HG03095 (cell line): Measurements from ENCODE around the gene GPX7.

Source experiments
- ATAC-seq: cut with Tn5 transposase; IDR thresholded peaks from one replicate; pipeline ENCODE4 v1.9.1; 2021; ENCODE audit warnings: moderate library complexity; ENCODE audit not compliant: unreplicated experiment

The GPX7 gene

DNA sequence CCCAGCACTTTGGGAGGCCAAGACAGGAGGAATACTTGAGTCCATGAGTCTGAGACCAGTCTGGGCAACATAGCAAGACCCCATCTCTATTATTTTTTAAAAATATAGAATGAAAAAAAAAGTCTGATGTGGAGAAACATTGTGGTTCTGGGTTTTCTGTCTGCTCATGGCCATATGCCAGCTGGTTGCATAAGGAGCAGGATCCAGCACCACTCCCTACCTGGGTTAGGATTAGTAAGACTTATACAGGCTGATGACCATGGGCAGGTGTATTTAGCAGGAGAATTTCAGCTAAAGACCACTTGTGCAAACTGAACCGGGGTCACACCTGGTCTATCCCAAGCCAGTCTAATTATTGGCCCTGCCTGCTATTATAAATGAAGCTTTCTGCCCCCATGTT, 16.7 kb upstream of the GPX7 start:
- ATAC-seq: no peak

- ATAC-seq: no peak
Observed at GRCh38 chr1:52588027-52588426, 14.1 kb upstream of the GPX7 start.

GRCh38 chr1:52588535-52588934, 13.6 kb upstream of the GPX7 start:
- no peak for ATAC-seq

DNA sequence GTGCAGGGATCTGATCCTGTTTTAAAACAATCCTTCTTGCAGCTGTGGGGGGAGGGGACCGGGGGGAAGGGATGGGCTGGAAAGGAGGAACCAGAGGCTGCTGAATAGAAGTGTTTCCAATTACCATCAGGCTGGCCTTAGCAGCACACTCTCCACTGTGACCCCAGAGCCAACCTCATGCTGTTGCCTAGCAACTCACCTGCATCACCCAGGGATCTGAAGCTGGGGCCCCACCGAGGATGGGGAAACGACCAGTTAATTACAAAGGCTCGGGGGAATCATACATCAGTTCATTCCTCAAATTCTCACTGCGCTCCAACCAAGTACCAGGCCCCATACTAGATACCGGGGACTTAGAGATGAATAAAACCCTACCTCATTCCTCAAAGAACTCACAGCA, 11.9 kb upstream of the GPX7 start:
- no peak for ATAC-seq

DNA sequence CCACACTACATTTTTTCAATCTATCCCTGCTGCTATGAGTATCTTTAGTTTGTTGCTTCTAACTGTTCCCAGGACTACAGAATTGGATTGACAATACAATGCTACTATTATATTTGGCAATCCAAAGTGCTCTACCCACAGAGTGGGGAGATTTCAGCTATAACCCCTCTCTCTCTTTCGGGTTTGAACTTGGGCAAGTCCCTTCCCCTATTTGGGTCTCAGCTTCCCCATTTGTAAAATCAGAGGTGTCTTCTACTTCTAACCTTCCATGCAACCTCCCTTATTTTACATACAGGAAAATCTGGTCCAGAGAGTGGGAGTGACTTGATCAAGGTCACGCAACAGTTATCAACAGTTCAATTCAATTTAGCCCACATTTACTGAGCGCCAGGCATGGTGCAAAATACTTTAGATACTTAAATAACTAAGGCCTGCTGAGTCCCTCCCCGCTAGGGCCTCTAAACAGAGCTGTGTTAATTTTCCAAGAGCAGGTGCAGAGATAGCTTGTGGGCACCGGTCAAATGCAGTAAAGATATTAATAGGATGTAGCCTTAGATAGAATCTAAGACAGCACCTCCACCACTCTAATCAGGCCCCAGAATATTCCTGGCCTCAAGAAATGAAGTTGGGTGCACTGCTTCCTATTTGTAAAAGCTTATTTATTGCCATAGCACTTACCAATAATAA, 9.4 kb upstream of the GPX7 start:
- no peak for ATAC-seq

DNA sequence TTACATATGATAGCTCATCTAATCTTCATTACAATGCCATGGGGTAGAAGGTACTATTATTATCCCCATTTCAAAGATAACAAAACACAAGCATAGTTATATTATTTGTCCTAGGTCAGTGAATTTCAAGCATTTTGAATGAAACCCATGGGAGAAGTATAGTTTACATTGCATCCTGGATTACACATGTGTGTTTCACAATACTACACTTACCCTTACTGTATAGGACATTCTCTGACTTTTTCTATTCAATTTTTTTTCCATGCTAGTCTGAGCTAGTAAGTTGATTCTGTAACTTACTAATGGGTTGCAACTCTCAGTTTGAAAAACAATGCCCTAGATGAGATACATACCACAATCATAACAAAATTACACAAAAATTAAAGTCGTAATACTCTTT, 8.7 kb upstream of the GPX7 start:
- no peak for ATAC-seq

DNA sequence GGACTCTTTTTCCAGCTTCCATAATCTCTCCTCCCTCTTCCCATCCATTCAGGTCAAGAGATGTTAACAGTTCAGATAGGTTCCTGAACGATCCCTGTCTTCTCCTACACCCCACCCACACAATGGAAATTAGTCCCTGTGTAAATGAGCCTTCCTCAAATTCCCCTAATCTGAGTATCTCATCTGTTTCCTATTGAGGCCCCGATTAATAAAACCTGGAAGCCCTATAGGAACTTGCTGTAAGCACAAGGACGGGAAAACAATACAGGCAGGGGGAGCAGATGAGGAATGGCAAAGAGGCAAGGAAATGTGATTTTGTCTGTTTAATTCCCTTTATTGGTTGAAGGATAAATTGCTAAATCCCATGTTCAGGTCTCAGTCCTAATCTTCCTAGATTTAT, 7.1 kb upstream of the GPX7 start:
- ATAC-seq: no peak

DNA sequence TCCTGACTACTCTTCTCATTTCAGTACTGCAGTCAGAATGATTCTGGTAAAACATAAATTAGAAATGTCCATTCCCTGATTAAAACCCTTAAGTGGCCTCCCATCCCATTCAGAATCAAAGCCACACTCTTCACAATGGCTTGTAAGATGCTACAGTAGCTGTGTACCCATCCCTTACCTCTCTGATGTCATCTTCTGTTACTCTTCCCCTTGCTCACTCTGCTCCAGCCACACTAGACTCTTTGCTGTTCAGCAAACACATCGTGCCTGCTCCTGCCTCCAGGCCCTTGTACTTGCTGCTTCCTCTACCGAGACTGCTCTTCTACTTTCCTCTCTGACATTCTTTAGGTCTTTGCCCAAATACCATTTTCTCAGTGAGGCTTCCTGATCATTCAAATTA, 4.3 kb upstream of the GPX7 start:
- no peak for ATAC-seq

- ATAC-seq: no peak
Observed at GRCh38 chr1:52598729-52599128, 3.4 kb upstream of the GPX7 start.

DNA sequence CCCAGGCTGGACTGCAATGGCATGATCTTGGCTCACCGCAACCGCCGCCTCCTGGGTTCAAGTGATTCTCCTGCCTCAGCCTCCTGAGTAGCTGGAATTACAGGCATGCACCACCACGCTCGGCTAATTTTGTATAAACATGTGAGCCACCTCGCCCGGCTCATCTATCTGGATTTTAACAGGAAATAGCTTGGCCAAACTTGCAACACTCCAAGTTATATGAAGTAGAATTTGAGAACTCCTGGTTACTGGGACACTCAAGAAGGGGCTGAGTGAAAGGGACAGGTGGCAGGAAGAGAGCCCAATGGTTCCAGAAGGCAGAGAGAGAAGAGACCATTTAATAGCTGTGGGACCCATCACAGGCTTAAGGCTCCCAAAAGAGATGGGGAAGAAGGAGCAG, 2.9 kb upstream of the GPX7 start:
- ATAC-seq: no peak

DNA sequence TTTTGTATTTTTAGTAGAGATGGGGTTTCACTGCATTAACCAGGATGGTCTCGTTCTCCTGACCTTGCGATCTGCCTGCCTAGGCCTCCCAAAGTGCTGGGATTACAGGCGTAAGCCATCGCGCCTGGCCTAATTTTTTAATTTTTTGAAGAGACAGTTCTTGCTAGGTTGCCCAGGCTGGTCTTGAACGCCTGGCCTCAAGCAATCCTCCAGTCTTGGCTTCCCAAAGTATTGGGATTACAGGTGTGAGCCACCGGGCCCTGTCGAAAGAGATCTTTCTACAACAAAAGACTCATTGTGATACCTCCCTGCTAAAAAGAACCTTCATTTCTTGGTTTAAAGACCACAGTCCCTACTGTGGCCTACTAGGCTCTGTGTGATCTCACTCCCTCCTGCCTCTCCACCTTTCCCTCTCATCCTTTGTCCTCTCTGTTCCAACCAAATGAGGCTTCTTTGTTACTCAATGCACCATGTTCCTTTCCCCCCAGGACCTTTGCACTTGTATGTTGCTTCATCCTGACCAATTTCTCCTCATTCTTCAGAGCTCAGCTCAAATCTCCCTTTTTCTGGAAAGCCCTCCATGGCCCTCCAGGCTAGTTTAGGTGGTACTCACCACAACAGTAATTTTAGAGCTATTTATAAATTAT, 1.5 kb upstream of the GPX7 start:
- ATAC-seq: no peak

- ATAC-seq: no peak
Observed at GRCh38 chr1:52601519-52601918, 652 bp upstream of the GPX7 start.

GRCh38 chr1:52602856-52603600, 857 bp downstream of the GPX7 start:
- no peak for ATAC-seq

DNA sequence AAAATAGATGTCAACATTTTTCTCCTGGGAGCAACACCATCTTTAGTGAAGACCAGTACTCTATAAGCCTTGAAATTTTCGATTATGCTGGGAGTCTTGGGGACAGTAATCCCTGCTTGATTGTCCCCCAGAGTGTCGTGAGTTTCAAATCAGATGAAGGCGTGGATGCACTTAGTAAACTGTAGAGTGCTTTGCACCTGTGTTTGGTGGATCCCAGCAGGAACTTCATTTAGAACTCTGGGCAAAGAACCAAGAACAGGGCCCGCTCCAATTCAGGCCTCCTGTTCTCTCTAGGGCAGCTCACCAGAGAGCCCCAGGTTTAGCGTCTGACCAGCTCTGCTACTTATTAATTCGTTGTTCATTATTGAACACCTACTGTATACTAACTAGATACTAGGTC, 1.5 kb downstream of the GPX7 start:
- ATAC-seq: no peak

DNA sequence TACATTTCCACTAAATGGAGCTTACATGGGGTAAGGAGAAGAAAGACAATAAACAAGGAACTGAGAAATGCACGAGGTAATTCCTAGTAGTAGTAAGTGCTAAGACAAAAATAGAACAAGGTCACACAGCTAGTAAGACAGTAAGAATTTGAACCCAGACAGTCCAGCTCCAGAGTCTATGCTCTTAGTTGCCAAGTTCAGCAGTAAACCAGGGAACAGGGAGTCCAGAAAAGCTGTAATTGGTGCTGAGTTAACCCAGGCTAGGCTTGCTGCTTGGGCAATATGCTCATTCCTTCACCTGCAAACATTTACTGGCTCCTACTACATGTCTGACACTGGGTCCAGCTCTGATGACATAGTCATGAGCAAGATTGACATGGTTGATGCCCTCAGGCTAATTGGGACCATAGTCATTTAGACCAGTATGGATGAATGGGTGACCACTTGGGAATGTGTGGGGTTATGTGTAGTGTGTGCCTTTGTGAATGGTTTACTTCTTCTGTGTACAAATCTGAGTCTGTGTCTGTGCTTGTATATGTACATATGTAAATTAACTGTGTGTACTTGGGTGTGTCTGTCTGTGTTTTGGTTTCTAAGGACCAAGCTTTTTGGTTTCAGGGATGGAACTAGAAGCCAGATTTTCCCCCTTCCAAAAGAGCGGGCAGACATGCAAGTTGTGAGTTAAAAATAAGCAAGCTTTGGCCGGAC, 2.0 kb downstream of the GPX7 start:
- no peak for ATAC-seq

GRCh38 chr1:52613636-52614373, 11.6 kb downstream of the GPX7 start:
- ATAC-seq: no peak

DNA sequence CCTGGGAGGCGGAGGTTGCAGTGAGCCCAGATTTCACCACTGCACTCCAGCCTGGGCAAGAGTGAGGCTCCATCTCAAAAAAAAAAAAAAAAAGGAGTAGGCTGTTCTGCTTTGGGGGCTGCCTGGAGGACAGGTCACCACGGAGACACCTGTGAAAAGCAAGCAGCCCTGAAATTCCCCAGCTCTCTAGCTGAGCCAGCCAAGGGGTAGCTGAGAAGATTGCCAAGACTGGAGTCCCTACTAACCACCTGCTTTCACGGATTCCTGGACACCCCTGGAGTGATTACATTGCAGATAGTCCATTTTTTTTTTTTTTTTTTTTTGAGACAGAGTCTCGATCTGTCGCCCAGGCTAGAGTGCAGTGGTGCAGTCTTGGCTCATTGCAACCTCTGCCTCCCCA, 12.5 kb downstream of the GPX7 start:
- ATAC-seq: no peak

DNA sequence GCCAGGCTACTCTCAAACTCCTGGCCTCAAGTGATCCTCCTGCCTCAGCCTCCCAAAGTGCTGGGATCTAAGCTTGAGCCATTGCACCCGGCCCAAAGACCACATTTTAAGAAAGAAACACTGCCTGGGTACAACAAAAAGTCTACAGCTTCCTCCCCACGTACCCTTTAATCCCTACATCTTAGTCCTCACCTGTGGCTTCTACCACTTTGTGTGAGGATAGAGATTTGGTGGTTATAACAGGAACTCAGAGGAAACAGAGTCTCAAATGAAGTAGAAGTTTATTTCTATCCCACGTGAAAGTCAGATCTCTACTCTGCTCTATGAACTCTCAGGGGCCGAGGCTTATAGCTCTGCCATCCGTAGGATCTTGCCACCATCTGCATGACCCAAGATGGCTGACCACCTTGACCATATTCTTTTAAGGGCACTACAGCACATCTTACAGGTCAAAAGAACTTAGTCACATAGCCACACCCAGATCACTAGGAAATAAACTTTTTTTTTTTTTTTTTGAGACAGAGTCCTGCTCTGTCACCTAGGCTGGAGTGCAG, 13.4 kb downstream of the GPX7 start:
- no peak for ATAC-seq

DNA sequence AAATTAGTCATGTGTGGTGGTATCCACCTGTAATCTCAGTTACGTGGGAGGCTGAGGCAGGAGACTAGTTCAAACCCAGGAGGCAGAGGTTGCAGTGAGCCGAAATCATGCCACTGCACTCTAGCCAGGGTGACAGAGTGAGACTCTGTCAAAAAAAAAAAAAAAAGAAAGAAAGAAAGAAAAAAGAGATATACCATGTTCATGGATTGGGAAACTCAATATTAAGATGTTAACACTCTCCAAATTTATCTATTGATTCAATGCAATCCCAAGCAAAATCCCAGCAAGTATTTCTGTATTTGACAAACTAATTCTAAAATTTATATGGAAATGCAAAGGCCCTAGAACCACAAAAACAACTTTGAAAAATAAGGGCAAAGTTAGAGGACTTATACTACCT, 19.8 kb downstream of the GPX7 start:
- ATAC-seq: no peak

DNA sequence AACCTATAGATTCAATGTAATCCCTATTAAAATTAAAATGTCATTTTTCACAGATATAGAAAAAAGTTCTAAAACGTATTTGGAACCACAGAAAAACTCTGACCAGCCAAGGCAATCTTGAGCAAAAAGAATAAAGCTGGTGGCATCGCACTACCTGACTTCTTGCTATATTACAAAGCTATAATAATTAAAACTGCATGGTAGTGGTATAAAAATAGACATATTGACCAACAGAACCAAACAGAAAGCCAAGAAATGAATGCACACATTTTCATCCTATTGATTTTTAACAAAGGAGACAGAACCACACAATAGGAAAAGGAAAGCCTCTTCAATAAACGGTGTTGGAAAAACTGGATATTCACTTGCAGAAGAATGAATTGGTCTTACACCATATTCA, 21.6 kb downstream of the GPX7 start:
- no peak for ATAC-seq

- ATAC-seq: no peak
Observed at GRCh38 chr1:52627028-52627427, 24.9 kb downstream of the GPX7 start.
